Endodermal cell (in vitro differentiated cells): ENCODE measurements around the gene IMMP2L. TPM values are rescaled to one million over a fixed set of nuclear protein-coding genes. Genes with fewer than 3 reads are reported as not detected.
"Not testable (repeated sequence)": the region's sequence is repeated elsewhere in the genome, so short reads cannot be mapped to it uniquely, and the experiment has no call there.

Source experiments
- DNase-seq: peaks from one replicate; pipeline ENCODE4 v3.0.0-alpha.2; 2017
- H3K27ac ChIP-seq: 2 replicates; pipeline ENCODE4 v1.5.1; 2013; ENCODE audit warnings: mild to moderate bottlenecking, low read depth, low read length, moderate library complexity
- H3K27me3 ChIP-seq: 2 replicates; pipeline ENCODE4 v1.6.1; 2013; ENCODE audit warnings: mild to moderate bottlenecking, low read length, moderate library complexity; ENCODE audit not compliant: insufficient read depth, control insufficient read depth, poor library complexity, severe bottlenecking
- H3K36me3 ChIP-seq: 2 replicates; pipeline ENCODE4 v1.7.0; 2013; ENCODE audit warnings: mild to moderate bottlenecking, low read length, moderate library complexity; ENCODE audit not compliant: control insufficient read depth, insufficient read depth
- H3K4me1 ChIP-seq: one replicate; pipeline ENCODE4 v1.7.0; 2013; ENCODE audit warnings: low read length; ENCODE audit not compliant: control insufficient read depth, insufficient read depth
- H3K4me3 ChIP-seq: 2 replicates; pipeline ENCODE4 v1.5.1; 2013; ENCODE audit warnings: mild to moderate bottlenecking, low read length, moderate library complexity
- H3K9ac ChIP-seq: 2 replicates; pipeline ENCODE4 v1.6.1; 2013; ENCODE audit warnings: mild to moderate bottlenecking, low read length, moderate library complexity; ENCODE audit not compliant: poor library complexity, severe bottlenecking; ENCODE audit errors: extremely low read depth
- H3K9me3 ChIP-seq: 2 replicates; pipeline ENCODE4 v1.6.1; 2013; ENCODE audit warnings: mild to moderate bottlenecking, low read length, moderate library complexity; ENCODE audit not compliant: control insufficient read depth
- H3K27ac Mint-ChIP-seq: 2 replicates; pipeline ENCODE4 v1.8.0; 2020; ENCODE audit warnings: mixed read lengths
- H3K27me3 Mint-ChIP-seq: 2 replicates; pipeline ENCODE4 v1.8.0; 2021; ENCODE audit warnings: mild to moderate bottlenecking, mixed read lengths; ENCODE audit not compliant: insufficient read depth
- H3K36me3 Mint-ChIP-seq: 2 replicates; pipeline ENCODE4 v1.8.0; 2020; ENCODE audit warnings: low read depth, mixed read lengths
- H3K4me1 Mint-ChIP-seq: 2 replicates; pipeline ENCODE4 v1.8.0; 2020; ENCODE audit warnings: mixed read lengths
- H3K4me3 Mint-ChIP-seq: 2 replicates; pipeline ENCODE4 v1.8.0; 2020; ENCODE audit warnings: mild to moderate bottlenecking, moderate library complexity, mixed read lengths
- H3K9me3 Mint-ChIP-seq: 2 replicates; pipeline ENCODE4 v1.8.0; 2020; ENCODE audit warnings: mild to moderate bottlenecking, mixed read lengths
- WGBS, 2 experiments: methylation state at CpG; one replicate each; pipeline versions ENCODE4 v1.1.5 to v1.1.7; 2013; ENCODE audit warnings: missing lambda C conversion rate in 2 of 2, mixed read lengths in 1 of 2; ENCODE audit not compliant: insufficient coverage in 1 of 2, insufficient read length in 1 of 2; 5-methylcytosine and 5-hydroxymethylcytosine counted together
- total RNA-seq, 2 donors: library from RNA; stranded (reverse); fragmentation: NEBNext Ultra II Directional in 1 of 2; extraction: Animal tissue kit (Norgen Biotek cat#: 25700) in 1 of 2; gene quantifications; 2 replicates in 1 of 2; 3 replicates in 1 of 2; pipeline ENCODE4 v1.2.1, GENCODE V29; 2021
- TF ChIP-seq, protein P1 (sequence below): fragments of 200-600 bp; sonication (generic); conservative IDR thresholded peaks from 2 replicates; pipeline ENCODE4 v1.5.0; 2021; ENCODE audit warnings: antibody characterized with exemption, mild to moderate bottlenecking

The IMMP2L gene
- total RNA-seq, 2 donors from 2014 or later, result 17.7 to 19.4 TPM

DNA sequence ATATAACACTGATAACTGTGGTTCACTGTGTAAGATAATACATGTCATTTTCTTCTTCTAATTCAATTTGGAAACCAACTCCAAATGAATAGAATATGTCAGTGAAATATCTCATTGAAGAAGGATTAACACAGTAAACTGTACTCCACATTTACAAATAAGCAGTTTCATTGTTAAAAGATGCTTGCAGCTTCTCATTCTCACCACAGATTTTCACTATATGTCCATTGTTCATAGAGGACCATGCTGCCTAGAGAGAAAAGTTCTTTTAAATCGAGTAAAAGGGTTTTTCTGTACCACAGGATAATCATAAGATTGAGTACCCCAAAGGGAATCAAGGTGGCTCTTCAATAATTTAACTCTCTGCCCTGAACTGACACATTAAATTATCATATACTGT is 305.9 kb downstream of the IMMP2L start:
- H3K27me3 Mint-ChIP-seq, result no peaks in the 10 kb centered on the region
- H3K4me1 Mint-ChIP-seq, result no peaks in the 10 kb centered on the region
- no peak overlapping the region for H3K27ac ChIP-seq
- no peak overlapping the region for H3K27ac Mint-ChIP-seq
- no peak for DNase-seq
- H3K36me3 Mint-ChIP-seq, result no peaks in the 10 kb centered on the region
- no peaks in the 10 kb centered on the region for H3K36me3 ChIP-seq
- WGBS, 2 experiments, result 92% methylated on average over 1 of the region's 1 CpG; no CpG with 5 or more reads in 1 of the 2 experiments
- H3K9me3 Mint-ChIP-seq, result peaks cover 2% of the 10 kb centered on the region
- no peak overlapping the region for H3K4me3 ChIP-seq
- no peak overlapping the region for H3K4me3 Mint-ChIP-seq
- no peak overlapping the region for H3K9ac ChIP-seq
- H3K4me1 ChIP-seq, result no peaks in the 10 kb centered on the region
- no peaks in the 10 kb centered on the region for H3K27me3 ChIP-seq
- TF ChIP-seq, protein P1, sequence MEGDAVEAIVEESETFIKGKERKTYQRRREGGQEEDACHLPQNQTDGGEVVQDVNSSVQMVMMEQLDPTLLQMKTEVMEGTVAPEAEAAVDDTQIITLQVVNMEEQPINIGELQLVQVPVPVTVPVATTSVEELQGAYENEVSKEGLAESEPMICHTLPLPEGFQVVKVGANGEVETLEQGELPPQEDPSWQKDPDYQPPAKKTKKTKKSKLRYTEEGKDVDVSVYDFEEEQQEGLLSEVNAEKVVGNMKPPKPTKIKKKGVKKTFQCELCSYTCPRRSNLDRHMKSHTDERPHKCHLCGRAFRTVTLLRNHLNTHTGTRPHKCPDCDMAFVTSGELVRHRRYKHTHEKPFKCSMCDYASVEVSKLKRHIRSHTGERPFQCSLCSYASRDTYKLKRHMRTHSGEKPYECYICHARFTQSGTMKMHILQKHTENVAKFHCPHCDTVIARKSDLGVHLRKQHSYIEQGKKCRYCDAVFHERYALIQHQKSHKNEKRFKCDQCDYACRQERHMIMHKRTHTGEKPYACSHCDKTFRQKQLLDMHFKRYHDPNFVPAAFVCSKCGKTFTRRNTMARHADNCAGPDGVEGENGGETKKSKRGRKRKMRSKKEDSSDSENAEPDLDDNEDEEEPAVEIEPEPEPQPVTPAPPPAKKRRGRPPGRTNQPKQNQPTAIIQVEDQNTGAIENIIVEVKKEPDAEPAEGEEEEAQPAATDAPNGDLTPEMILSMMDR, result no peak
- no peaks in the 10 kb centered on the region for H3K9me3 ChIP-seq

DNA sequence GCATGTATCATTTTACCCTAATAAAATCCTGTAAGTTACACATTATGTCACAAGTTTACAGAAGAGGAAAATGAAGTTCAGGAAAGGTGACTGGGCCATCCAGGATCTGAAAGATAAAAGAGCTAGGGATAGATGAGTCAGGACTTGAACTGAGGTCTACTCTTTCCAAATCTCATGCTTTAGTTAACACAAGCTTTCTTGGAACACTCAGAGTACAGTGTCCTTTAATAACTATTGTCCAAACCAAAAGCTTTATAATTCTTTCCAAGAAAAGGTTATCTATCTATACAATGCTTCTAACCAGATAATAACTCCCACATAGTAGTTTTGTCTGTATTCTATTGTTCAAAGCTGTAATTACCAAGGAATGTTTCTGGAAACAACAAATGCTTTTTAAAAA is 306.7 kb downstream of the IMMP2L start:
- TF ChIP-seq, protein P1, result no peak
- Mint-ChIP-seq H3K27me3 (no peaks in the 10 kb centered on the region), H3K27ac (no peak overlapping the region), H3K4me3 (no peak overlapping the region), H3K9me3 (peaks cover 7% of the 10 kb centered on the region), H3K4me1 (no peaks in the 10 kb centered on the region), H3K36me3 (no peaks in the 10 kb centered on the region)
- no peak for DNase-seq
- Histone ChIP-seq H3K27ac (no peak overlapping the region), H3K4me3 (no peak overlapping the region), H3K9me3 (no peaks in the 10 kb centered on the region), H3K4me1 (no peaks in the 10 kb centered on the region), H3K36me3 (no peaks in the 10 kb centered on the region), H3K27me3 (no peaks in the 10 kb centered on the region), H3K9ac (no peak overlapping the region)

DNA sequence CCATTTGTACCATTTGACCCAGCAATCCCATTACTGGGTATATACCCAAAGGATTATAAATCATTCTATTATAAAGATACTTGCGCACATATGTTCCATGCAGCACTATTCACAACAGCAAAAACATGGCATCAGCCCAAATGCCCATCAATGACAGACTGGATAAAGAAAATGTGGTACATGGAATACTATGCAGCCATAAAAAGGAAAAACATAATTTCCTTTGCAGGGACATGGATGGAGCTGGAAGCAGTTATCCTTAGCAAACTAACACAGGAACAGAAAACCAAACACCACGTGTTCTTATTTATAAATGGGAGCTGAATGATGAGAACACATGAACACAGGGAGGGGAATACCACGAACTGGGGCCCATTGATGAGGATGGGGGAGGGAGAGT is 310.9 kb downstream of the IMMP2L start:
- not testable (repeated sequence) for H3K27me3 Mint-ChIP-seq, H3K4me1 Mint-ChIP-seq, H3K27ac ChIP-seq, H3K4me3 ChIP-seq, H3K27ac Mint-ChIP-seq, H3K36me3 Mint-ChIP-seq, H3K4me3 Mint-ChIP-seq, H3K27me3 ChIP-seq, H3K9me3 ChIP-seq, DNase-seq, H3K36me3 ChIP-seq, H3K4me1 ChIP-seq, H3K9ac ChIP-seq
- H3K9me3 Mint-ChIP-seq, result peaks cover 11% of the 10 kb centered on the region
- 83 to 99% methylated on average over 2 to 3 of the region's 3 CpGs for WGBS, 2 experiments

DNA sequence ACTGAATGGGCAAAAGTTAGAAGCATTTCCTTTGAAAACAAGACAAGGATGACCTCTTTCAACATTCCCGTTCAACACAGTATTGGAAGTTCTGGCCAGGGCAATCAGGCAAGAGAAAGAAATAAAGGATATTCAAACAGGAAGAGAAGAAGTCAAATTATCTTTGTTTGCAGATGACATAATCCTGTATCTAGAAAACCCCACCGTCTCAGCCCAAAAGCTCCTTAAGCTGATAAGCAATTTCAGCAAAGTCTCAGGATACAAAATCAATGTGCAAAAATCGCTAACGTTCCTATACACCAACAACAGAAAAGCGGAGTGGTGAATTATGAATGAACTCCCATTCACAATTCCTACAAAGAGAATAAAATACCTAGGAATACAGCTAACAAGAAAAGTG is 312.5 kb downstream of the IMMP2L start:
- H3K4me1 ChIP-seq, H3K36me3 ChIP-seq, H3K4me3 Mint-ChIP-seq, H3K36me3 Mint-ChIP-seq, H3K27ac Mint-ChIP-seq, DNase-seq, H3K4me3 ChIP-seq, H3K27ac ChIP-seq, H3K9me3 ChIP-seq, H3K27me3 Mint-ChIP-seq, H3K4me1 Mint-ChIP-seq, H3K27me3 ChIP-seq, H3K9ac ChIP-seq: not testable (repeated sequence)
- H3K9me3 Mint-ChIP-seq, result peaks cover 11% of the 10 kb centered on the region
- WGBS, 2 experiments, result 89 to 91% methylated on average over 1 to 5 of the region's 5 CpGs
